Measurements from ENCODE around the gene PIP5K1C.

DNA sequence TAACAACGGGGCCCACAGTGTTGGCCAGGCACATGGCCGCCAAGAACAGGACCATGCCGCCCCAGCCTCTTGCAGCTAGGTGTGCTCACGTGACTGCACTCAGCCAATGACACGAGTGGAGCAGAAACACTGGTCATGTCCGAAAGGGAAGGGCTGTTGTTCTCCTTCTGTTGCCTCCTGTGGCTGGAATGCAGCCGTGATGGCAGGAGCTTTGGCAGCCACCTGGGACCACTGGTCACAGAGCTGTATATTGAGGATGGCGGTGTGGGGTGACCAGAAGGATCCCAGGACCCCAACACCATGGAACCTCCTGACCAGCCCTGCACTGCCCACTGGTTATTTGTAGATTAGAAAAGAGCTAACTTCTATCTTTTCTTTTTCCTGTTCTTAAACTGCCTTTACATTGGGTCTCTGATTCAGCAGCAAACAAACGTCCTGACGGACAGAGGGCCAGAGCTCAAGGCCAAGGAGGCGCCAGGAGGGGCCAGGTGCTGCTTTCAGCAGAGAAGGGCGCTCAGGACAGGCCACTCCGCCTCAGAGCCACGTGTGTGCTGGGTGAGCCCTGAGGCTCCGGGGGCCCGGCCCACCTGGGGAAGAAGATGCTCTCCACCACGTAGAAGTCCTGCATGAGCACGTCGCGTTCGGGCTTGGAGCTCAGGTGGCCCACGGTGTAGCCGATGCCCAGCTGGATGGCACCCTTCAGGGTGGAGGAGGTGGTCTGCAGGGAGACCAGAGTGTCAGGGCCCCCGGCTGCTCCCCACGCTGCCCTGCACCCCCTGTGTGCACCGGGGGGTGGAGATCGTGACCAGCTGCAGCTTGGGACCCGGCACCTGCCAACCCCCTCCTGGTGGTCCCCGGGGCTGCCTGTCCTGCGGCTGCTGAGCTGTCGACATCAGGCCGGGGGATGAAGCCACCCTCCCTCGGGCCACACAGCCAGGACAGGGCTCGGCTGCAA is 38.7 kb downstream of the PIP5K1C start:
- TF ChIP-seq KDM1A (IDR thresholded peaks at IDR 0.05; ENCODE audit: low read depth) (no peak), SMC3 (IDR thresholded peaks at IDR 0.05) (no peak), POLR2A (IDR thresholded peaks at IDR 0.05; ENCODE audit: low read length) (no peak)

Measured in A549 (cell line).